A673 (cell line): ENCODE data around the gene THSD1.

ENCODE experiments used
- CTCF ChIP-seq: fragments of 300-800, 200-600 bp; sonication (generic); conservative IDR thresholded peaks from 2 replicates; pipeline ENCODE4 v1.5.1; 2017; ENCODE audit warnings: low read depth, mild to moderate bottlenecking, antibody characterized with exemption, low read length, moderate library complexity, mixed read lengths
- EZH2 ChIP-seq: fragments of 200-600 bp; sonication (generic); IDR thresholded peaks from 2 replicates; pipeline ENCODE4 v1.6.1; 2017; ENCODE audit warnings: borderline replicate concordance, low read depth, mild to moderate bottlenecking, mixed read lengths, antibody characterized with exemption, low read length; ENCODE audit not compliant: poor library complexity, severe bottlenecking

GRCh38 chr13:52447815-52448552 lies 42.0 kb upstream of the THSD1 start:
- TF ChIP-seq CTCF (no peak), EZH2 (no peak)
